Stimulated activated CD4-positive, alpha-beta T cell treated with anti-CD3 and anti-CD28 coated beads, TNF-alpha, amount 100 ng/mL, for 1 hour (primary cell): Measurements from ENCODE around the gene SPESP1.
"Not testable (repeated sequence)": the region's sequence is repeated elsewhere in the genome, so short reads cannot be mapped to it uniquely, and the experiment has no call there.

Experiments used
- DNase-seq, 3 donors: peaks; one replicate each; pipeline ENCODE4 v3.0.0-alpha.2; 2020; ENCODE audit warnings: low read depth in 3 of 3, low spot score in 1 of 3

The SPESP1 gene

DNA sequence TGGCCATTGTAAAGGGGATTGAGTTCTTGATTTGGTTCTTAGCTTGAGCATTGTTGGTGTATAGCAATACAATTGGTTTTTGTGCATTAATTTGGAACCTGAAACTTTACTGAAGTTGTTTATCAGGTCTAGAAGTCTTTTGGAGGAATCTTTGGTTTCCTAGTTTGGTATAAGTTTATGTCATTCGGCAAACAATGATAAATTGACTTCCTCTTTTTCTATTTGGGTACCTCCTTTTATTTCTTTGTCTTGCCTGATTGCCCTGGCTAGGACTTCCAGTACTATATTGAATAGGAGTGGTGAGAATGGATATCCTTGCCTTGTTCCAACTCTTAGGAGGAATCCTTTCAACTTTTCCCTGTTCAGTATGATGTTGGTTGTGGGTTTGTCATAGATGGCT lies 32.1 kb downstream of the SPESP1 start:
- DNase-seq: no peak

DNA sequence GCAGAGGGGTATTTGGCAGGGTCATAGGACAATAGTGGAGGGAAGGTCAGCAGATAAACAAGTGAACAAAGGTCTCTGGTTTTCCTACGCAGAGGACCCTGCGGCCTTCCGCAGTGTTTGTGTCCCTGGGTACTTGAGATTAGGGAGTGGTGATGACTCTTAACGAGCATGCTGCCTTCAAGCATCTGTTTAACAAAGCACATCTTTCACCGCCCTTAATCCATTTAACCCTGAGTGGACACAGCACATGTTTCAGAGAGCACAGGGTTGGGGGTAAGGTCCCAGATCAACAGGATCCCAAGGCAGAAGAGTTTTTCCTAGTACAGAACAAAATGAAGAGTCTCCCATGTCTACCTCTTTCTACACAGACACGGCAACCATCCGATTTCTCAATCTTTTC lies 33.4 kb downstream of the SPESP1 start:
- not testable (repeated sequence) for DNase-seq

GRCh38 chr15:68966996-68967395 lies 36.7 kb downstream of the SPESP1 start:
- no peak for DNase-seq

DNA sequence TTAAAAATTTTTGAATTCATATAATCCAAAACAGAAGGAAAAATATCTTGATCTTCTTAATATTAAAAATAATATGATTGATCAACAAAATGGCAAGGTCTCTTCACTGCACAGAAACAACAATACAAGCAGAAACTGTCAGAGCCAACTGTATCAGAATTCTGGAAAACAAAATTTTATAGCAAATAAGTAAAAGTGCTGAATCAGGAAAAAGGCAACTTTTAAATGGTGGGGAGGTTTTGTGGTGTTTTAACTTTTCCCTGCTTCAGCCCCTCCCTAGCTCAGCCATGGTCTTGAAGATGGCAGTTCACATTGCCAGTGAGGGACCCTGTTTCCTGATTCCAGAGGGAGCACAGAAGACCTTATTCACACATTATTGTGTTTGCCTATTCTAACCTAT lies 37.6 kb downstream of the SPESP1 start:
- no peak for DNase-seq

DNA sequence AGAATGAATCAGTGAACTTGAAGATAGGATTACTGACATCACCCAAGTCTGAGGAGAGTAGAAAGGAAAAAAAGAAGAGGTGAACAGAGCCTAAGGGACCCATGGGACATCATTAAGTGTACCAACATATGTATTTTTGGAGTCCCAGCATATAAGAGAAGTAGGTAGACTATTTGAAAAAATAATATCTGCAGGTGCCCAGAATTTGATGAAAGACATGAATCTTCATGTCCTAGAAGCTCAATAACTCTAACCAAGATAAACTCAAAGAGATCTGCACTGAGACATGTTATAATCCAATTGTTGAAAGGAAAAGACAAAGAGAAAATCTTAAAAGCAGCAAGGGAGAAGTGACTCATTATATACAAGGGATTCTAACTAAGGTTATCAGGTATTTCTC lies 39.0 kb downstream of the SPESP1 start:
- DNase-seq: no peak

GRCh38 chr15:68972201-68973065 lies 42.1 kb downstream of the SPESP1 start:
- DNase-seq: no peak

DNA sequence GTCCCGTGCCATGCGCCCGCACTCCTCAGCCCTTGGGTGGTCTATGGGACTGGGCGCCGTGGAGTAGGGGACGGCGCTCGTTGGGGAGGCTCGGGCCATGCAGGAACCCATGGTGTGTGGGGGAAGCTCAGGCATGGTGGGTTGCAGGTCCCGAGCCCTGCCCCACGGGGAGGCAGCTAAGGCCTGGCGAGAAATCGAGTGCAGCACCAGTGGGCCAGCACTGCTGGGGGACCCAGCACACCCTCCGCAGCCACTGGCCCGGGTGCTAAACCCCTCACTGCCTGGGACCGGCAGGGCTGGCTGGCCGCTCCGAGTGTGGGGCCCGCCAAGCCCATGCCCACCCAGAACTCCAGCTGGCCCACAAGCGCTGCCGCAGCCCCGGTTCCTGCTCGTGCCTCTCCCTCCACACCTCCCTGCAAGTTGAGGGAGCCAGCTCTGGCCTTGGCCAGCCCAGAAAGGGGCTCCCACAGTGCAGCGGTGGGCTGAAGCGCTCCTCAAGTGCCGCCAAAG lies 45.4 kb downstream of the SPESP1 start:
- DNase-seq: not testable (repeated sequence)

GRCh38 chr15:68977426-68977825 lies 47.1 kb downstream of the SPESP1 start:
- DNase-seq: not testable (repeated sequence)

DNA sequence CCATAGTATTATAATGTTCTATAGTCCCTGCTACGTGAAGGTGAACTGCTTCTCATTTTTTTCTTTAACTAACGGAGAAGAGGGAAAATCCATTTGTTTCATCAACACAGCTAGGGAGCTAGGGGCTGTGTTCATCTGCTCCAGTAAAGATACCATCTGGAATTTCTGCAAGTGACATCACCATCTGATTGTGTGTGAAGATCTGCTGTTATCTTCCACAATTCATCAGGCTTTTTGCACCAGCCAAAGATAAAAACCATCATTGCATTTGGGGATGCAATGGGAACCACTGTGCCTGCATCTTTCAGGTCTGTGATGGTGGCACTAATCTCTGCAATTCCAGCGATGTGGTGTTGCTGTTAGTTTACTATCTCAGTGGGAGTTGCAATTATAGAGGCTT lies 48.7 kb downstream of the SPESP1 start:
- DNase-seq: no peak

DNA sequence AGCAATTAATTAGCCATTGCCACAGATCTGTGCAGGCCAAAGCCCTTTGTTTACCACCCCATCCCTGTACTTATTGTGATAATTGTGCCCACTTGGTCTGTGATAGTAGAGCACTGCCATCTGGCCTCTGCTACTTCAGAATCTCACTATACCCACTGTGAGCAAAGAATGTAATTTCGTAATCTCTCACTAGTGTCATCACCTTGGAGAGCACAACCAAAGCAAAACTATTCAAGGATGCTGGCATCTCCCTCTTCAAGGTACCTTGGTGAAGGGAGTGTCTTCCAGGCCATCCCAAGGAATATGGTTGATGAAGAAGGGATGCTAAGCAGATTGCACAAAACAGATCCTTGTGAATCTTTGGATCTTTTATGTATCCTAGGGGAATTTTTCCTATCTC lies 49.5 kb downstream of the SPESP1 start:
- no peak for DNase-seq

DNA sequence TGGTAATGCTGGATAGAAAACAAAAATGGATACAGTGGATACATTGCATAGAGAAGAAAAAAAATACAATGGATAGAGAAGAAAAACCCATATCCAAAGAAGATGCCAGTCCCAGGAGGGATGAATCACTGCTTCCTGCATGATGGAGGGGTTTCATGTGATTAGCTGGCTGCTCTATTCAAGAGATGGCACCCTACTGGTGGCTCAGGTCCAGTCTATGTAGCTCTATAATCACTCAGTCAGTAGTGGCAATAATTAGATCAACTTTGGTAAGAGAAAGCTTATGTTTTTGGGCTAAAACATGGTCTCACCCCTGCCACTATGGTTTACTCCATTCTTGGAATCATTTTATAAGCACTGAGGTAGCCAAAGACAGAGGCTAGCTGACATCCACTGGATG lies 50.5 kb downstream of the SPESP1 start:
- no peak for DNase-seq

- DNase-seq: no peak
Measured at GRCh38 chr15:68981941-68982340, 51.6 kb downstream of the SPESP1 start.

- no peak for DNase-seq
Measured at GRCh38 chr15:68982976-68983563, 52.7 kb downstream of the SPESP1 start.

DNA sequence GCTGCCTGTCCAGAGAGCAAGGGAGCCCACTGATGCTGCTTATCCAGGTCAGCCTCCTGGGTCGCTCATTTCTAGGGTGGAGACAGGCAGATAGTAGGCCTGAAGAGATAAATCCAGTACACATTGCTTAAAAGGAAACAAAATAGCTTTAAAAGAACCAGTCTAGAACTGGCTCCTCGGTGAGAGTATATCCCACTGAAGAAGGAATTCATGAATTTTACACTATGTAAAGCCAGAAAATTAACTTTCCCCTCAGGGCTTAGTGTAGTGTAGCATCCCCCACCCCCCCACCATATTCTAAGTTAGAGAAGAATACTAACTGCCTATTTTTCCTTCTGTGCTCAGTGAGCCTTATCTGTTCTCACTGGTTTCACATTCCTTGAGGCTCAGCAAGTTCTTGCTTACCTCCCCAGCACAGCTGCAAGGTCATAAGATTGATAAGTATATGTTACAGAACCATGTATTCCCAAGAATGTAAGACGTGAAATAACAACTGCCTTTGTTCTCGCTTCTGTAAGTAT lies 53.7 kb downstream of the SPESP1 start:
- DNase-seq: no peak

GRCh38 chr15:68984586-68984985 lies 54.3 kb downstream of the SPESP1 start:
- DNase-seq: no peak

- no peak for DNase-seq
Measured at GRCh38 chr15:68985361-68985891, 55.1 kb downstream of the SPESP1 start.

DNA sequence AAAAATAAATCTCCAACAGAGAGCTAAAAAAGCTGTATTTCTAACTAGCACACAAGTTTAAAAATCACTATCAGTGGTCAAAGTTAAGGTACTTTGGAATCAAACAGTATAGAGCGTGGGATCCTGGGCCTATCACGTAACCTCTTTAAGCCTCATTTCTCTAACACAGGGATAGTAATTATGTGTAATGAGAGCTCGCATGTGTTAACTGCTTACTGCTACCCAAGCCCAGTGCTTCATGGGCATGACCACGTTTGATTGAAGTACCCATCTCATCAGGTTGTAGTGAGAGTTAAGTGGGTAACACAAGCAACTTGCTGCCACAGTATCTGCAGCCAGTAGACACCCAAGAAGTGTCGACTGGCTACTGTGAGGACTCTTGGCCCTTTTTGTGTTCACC lies 56.0 kb downstream of the SPESP1 start:
- no peak for DNase-seq

GRCh38 chr15:68987120-68987519 lies 56.8 kb downstream of the SPESP1 start:
- no peak for DNase-seq

- DNase-seq: no peak
Measured at GRCh38 chr15:68987676-68988075, 57.4 kb downstream of the SPESP1 start.

DNA sequence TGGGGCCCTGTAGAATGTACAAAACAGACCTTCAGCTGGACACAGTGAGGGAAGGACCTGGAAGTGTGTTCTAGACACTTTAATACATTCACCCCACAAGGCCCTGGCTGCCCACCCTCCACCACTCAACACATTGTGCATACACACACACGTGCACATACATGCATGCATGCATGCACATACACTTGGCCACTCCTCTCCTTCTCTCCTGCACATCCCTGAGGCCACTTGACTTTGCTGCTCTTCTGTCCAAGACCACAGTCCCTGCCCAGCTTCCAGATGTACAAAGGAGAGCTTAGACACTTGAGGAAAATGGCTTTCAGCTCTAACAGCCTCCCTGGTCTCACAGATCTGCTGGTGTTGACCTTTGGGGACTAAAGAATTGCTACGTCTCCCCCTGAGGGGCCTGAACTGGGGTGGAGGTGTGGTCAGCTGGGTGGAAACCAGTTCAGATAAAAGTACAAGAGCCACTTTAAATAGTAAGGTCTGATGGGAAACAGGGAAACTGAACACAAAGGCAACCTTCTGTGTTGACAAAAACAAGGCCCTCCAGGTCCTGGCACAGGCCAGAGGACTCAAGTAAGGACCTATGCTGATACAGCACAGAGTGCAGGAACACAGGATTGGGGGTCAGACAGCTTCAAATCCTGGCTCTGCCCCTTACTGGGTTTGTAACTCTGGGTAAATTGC lies 59.4 kb downstream of the SPESP1 start:
- no peak for DNase-seq

- DNase-seq: no peak
Measured at GRCh38 chr15:68990231-68990991, 60.1 kb downstream of the SPESP1 start.
